Measurements from ENCODE around the gene UBASH3A. TPM values are rescaled to one million over a fixed set of nuclear protein-coding genes. Genes with fewer than 3 reads are reported as not detected.

The UBASH3A gene
- total RNA-seq, 1 donor, result not detected

GRCh38 chr21:42451941-42452340, 48.2 kb downstream of the UBASH3A start:
- no peak overlapping the region for H3K4me3 ChIP-seq (ENCODE audit: low read depth, low read length)
- TF ChIP-seq CTCF (IDR thresholded peaks at IDR 0.05; ENCODE audit: insufficient read depth, low read depth, low read length), result no peak
- DNase-seq (ENCODE audit: low read depth), result no peak

- no peak for TF ChIP-seq CTCF (IDR thresholded peaks at IDR 0.05; ENCODE audit: insufficient read depth, low read depth, low read length)
- no peak overlapping the region for H3K4me3 ChIP-seq (ENCODE audit: low read depth, low read length)
- no peak for DNase-seq (ENCODE audit: low read depth)
Measured at GRCh38 chr21:42452401-42453223, 48.9 kb downstream of the UBASH3A start.

GRCh38 chr21:42453224-42453985, 49.7 kb downstream of the UBASH3A start:
- H3K4me3 ChIP-seq (ENCODE audit: low read depth, low read length), result no peak overlapping the region
- no peak for DNase-seq (ENCODE audit: low read depth)
- no peak for TF ChIP-seq CTCF (IDR thresholded peaks at IDR 0.05; ENCODE audit: insufficient read depth, low read depth, low read length)

- no peak for TF ChIP-seq CTCF (IDR thresholded peaks at IDR 0.05; ENCODE audit: insufficient read depth, low read depth, low read length)
- H3K4me3 ChIP-seq (ENCODE audit: low read depth, low read length), result no peak overlapping the region
- DNase-seq (ENCODE audit: low read depth), result no peak
Measured at GRCh38 chr21:42453986-42454570, 50.4 kb downstream of the UBASH3A start.

- no peak overlapping the region for H3K4me3 ChIP-seq (ENCODE audit: low read depth, low read length)
- no peak for DNase-seq (ENCODE audit: low read depth)
- TF ChIP-seq CTCF (IDR thresholded peaks at IDR 0.05; ENCODE audit: insufficient read depth, low read depth, low read length), result no peak
Measured at GRCh38 chr21:42454786-42455185, 51.1 kb downstream of the UBASH3A start.

GRCh38 chr21:42455196-42455595, 51.5 kb downstream of the UBASH3A start:
- no peak for DNase-seq (ENCODE audit: low read depth)
- H3K4me3 ChIP-seq (ENCODE audit: low read depth, low read length), result no peak overlapping the region
- TF ChIP-seq CTCF (IDR thresholded peaks at IDR 0.05; ENCODE audit: insufficient read depth, low read depth, low read length), result no peak

Measured in fibroblast of villous mesenchyme (primary cell).